PC-3 (cell line): Measurements from ENCODE around the gene LPIN1. TPM values are rescaled to one million over a fixed set of nuclear protein-coding genes. Genes with fewer than 3 reads are reported as not detected.

ENCODE experiments used
- ATAC-seq: fragments of 200-7000 bp; cut with Tn5 transposase; 2 replicates; pipeline ENCODE4 v1.9.1; 2020; ENCODE audit warnings: mild to moderate bottlenecking, moderate library complexity
- BruUV-seq: library from RNA; stranded (reverse); fragments of 400-500 nt; replicated peaks from 2 replicates; lab custom pipeline; 2021; lab: Mats Ljungman, UMichigan
- CTCF ChIA-PET: fragments of 300-600 bp; sonication (Branson Sonifier 250); formaldehyde crosslinking; loops from one replicate; lab custom pipeline; 2022; ENCODE audit warnings: antibody characterized with exemption; lab: Charles Lee
- POLR2A ChIA-PET: fragments of 300-600 bp; sonication (Branson Sonifier 250); formaldehyde crosslinking; loops from one replicate; lab custom pipeline; 2022; ENCODE audit warnings: antibody characterized with exemption; ENCODE audit not compliant: unreplicated experiment; lab: Charles Lee
- DNase-seq: peaks from one replicate; pipeline ENCODE4 v3.0.0-alpha.2; 2015
- H2AFZ ChIP-seq: fragments of 300-600 bp; sonication (generic); 2 replicates; pipeline ENCODE4 v1.6.0; 2016; ENCODE audit warnings: antibody characterized with exemption, low read length
- H3F3A ChIP-seq: fragments of 300-600 bp; sonication (generic); one replicate; pipeline ENCODE4 v1.6.0; 2017; ENCODE audit warnings: antibody characterized with exemption, low read length, control low read depth, mild to moderate bottlenecking; ENCODE audit not compliant: unreplicated experiment
- H3K27ac ChIP-seq: fragments of 300-600 bp; sonication (generic); 2 replicates; pipeline ENCODE4 v1.5.1; 2016; ENCODE audit warnings: mild to moderate bottlenecking, low read length
- H3K27me3 ChIP-seq: fragments of 300-600 bp; sonication (generic); 2 replicates; pipeline ENCODE4 v1.6.1; 2016; ENCODE audit warnings: low read length, mixed read lengths
- H3K36me3 ChIP-seq: fragments of 300-600 bp; sonication (generic); 2 replicates; pipeline ENCODE4 v1.6.1; 2016; ENCODE audit warnings: low read depth, mixed run types, low read length, mixed read lengths
- H3K4me1 ChIP-seq: fragments of 300-600 bp; sonication (generic); 2 replicates; pipeline ENCODE4 v1.5.1; 2016; ENCODE audit warnings: low read length; ENCODE audit not compliant: insufficient read depth
- H3K4me2 ChIP-seq: fragments of 300-600 bp; sonication (generic); 2 replicates; pipeline ENCODE4 v1.6.0; 2016; ENCODE audit warnings: low read length
- H3K4me3 ChIP-seq: fragments of 300-600 bp; sonication (generic); 2 replicates; pipeline ENCODE4 v1.5.1; 2016; ENCODE audit warnings: mild to moderate bottlenecking, low read length, mixed read lengths
- H3K79me2 ChIP-seq: fragments of 300-600 bp; sonication (generic); 2 replicates; pipeline ENCODE4 v1.6.1; 2017; ENCODE audit warnings: low read length, mixed read lengths
- H3K9ac ChIP-seq: fragments of 300-600 bp; sonication (generic); 2 replicates; pipeline ENCODE4 v1.6.0; 2016; ENCODE audit warnings: mild to moderate bottlenecking, low read length
- H3K9me2 ChIP-seq: fragments of 300-600 bp; sonication (generic); replicated peaks from 2 replicates; pipeline ENCODE4 v1.6.1; 2016; ENCODE audit warnings: mixed run types, low read length, mixed read lengths
- H3K9me3 ChIP-seq: fragments of 300-600 bp; sonication (generic); 2 replicates; pipeline ENCODE4 v1.6.1; 2016; ENCODE audit warnings: low read length, mixed read lengths
- H4K20me1 ChIP-seq: fragments of 300-600 bp; sonication (generic); 2 replicates; pipeline ENCODE4 v1.6.1; 2016; ENCODE audit warnings: low read length, mixed read lengths
- EZH2 ChIP-seq: fragments of 300-600 bp; sonication (generic); IDR thresholded peaks from one replicate; pipeline ENCODE4 v1.6.1; 2017; ENCODE audit warnings: antibody characterized with exemption, mild to moderate bottlenecking, low read length; ENCODE audit not compliant: unreplicated experiment
- EZH2phosphoT487 ChIP-seq: fragments of 300-600 bp; sonication (generic); IDR thresholded peaks from 2 replicates; pipeline ENCODE4 v1.6.1; 2018; ENCODE audit warnings: mild to moderate bottlenecking, antibody characterized with exemption, low read length, borderline replicate concordance
- intact Hi-C: fragments of 100-400 bp; cut with micrococcal nuclease; formaldehyde crosslinking; loops from 2 replicates; pipeline ENCODE4 v1.9.0; 2023
- total RNA-seq: library from RNA; depleted of rRNA; stranded (reverse); fragments of >200 nt; gene quantifications from 2 replicates; pipeline ENCODE4 v1.2.3, GENCODE V29; 2014
- TF ChIP-seq, protein P1 (sequence below): fragments of 300-600 bp; sonication (generic); conservative IDR thresholded peaks from 2 replicates; pipeline ENCODE4 v1.5.1; 2017; ENCODE audit warnings: antibody characterized with exemption, low read depth, mild to moderate bottlenecking, low read length

Gene LPIN1
- total RNA-seq, 1 experiment from 2014 or later = 40.9 TPM

DNA sequence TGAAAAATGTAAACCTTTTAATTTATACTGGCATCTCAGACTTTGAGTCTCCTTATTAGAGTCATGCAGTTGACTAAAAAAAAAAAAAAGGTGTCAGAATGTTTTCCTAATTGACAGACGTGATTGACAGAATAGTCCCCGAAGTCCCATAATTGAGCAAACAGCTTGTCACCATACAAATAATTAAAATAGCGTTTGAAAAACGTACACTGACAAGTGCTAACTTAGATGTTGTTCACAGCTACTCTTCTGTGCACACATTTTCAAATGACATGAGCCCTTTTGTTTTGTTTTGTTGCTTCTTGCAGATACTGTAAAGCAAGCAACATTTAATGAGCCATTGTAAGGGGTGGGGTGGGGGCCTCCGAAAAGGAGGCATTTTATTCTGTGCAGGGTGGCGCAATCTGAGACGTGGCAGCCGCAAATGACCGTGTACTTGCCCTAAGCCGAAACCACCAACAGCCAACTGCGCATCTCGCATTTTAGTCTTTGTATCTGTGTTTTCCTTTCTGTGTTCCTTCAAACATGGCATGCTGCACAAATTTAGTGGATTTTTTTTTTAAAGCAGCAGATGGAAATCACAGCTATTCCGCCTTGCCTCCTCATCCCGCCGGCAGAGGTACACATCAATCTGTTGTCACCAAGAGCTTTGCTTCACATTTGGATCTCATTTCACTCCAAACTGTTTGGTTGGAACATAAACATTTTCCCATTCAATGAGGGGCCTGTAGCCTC is 52.4 kb downstream of the LPIN1 start:
- no peak overlapping the region for H3K4me2 ChIP-seq
- ChIA-PET POLR2A (no interaction called here), CTCF (no interaction called here)
- ATAC-seq (no peak), DNase-seq (no peak)
- H3K79me2 ChIP-seq = no peaks in the 10 kb centered on the region
- no peaks in the 10 kb centered on the region for H3F3A ChIP-seq
- peaks cover 55% of the 10 kb centered on the region for H3K36me3 ChIP-seq
- no peaks in the 10 kb centered on the region for H3K27me3 ChIP-seq
- TF ChIP-seq, protein P1, sequence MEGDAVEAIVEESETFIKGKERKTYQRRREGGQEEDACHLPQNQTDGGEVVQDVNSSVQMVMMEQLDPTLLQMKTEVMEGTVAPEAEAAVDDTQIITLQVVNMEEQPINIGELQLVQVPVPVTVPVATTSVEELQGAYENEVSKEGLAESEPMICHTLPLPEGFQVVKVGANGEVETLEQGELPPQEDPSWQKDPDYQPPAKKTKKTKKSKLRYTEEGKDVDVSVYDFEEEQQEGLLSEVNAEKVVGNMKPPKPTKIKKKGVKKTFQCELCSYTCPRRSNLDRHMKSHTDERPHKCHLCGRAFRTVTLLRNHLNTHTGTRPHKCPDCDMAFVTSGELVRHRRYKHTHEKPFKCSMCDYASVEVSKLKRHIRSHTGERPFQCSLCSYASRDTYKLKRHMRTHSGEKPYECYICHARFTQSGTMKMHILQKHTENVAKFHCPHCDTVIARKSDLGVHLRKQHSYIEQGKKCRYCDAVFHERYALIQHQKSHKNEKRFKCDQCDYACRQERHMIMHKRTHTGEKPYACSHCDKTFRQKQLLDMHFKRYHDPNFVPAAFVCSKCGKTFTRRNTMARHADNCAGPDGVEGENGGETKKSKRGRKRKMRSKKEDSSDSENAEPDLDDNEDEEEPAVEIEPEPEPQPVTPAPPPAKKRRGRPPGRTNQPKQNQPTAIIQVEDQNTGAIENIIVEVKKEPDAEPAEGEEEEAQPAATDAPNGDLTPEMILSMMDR = no peak
- TF ChIP-seq EZH2 (no peak), EZH2phosphoT487 (no peak)
- H3K9me2 ChIP-seq = no peaks in the 10 kb centered on the region
- no peaks in the 10 kb centered on the region for H4K20me1 ChIP-seq
- H3K9me3 ChIP-seq = no peaks in the 10 kb centered on the region
- no peak overlapping the region for H2AFZ ChIP-seq
- no peak overlapping the region for H3K9ac ChIP-seq
- H3K4me3 ChIP-seq = no peak overlapping the region
- intact Hi-C loops = no loop called here
- no peak overlapping the region for H3K27ac ChIP-seq
- no peaks in the 10 kb centered on the region for H3K4me1 ChIP-seq
- BruUV-seq = no TSS peak

DNA sequence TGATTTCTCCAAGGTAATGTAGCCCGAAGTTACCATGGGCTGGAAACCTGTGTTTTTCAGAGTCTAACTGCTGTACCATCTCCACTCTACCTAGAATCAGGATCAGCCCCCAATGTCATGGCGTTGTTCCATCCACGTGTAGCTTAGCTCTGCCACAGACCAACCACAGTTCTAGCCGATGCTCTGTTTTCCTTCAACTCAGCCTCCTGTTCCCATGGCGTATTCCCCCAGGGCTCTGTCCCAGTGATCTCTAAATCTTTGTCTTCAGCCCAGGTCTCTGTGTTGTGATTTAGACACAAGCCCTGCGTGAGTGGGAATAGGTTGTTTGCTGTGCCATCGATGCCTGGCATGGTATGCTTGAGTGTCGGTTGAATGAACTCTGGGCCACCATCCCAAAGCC is 53.4 kb downstream of the LPIN1 start:
- DNase-seq (no peak), ATAC-seq (no peak)
- Histone ChIP-seq H3K4me1 (no peaks in the 10 kb centered on the region), H3K9ac (no peak overlapping the region), H3K9me3 (no peaks in the 10 kb centered on the region), H4K20me1 (no peaks in the 10 kb centered on the region), H3K36me3 (peaks cover 57% of the 10 kb centered on the region; the same call in 1 of the 2 replicates), H3K9me2 (no peaks in the 10 kb centered on the region), H3K27me3 (no peaks in the 10 kb centered on the region), H3F3A (no peaks in the 10 kb centered on the region), H3K4me3 (no peak overlapping the region), H3K4me2 (no peak overlapping the region), H2AFZ (no peak overlapping the region), H3K79me2 (no peaks in the 10 kb centered on the region), H3K27ac (no peak overlapping the region)
- intact Hi-C loops = no loop called here
- POLR2A ChIA-PET = no interaction called here
- no TSS peak for BruUV-seq
- TF ChIP-seq EZH2phosphoT487 = no peak
- no peak for TF ChIP-seq EZH2
- TF ChIP-seq, protein P1 = no peak
- CTCF ChIA-PET = no interaction called here

DNA sequence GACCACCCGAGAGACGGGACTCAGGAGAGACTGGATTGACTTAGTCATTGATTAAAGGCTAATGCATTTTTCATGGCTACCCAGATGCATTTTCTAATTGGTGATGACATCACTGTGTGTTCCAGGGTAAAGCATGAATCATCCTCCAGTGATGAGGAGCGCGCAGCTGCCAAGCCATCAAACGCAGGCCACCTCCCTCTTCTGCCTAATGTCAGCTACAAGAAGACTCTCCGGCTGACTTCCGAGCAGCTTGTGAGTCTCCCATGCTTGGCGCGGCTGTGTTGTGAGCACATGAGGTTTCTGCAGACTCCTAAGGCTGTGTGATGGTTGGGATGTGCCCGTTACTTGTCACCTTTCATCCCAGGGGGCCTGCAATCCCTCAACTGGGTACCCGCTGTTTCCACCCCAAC is 56.4 kb downstream of the LPIN1 start:
- Histone ChIP-seq H3F3A (no peaks in the 10 kb centered on the region), H3K79me2 (no peaks in the 10 kb centered on the region), H4K20me1 (no peaks in the 10 kb centered on the region), H3K27ac (no peak overlapping the region), H2AFZ (no peak overlapping the region), H3K27me3 (no peaks in the 10 kb centered on the region), H3K9me2 (no peaks in the 10 kb centered on the region), H3K4me2 (no peak overlapping the region), H3K9me3 (no peaks in the 10 kb centered on the region), H3K36me3 (peaks cover 56% of the 10 kb centered on the region), H3K4me1 (no peaks in the 10 kb centered on the region), H3K9ac (no peak overlapping the region), H3K4me3 (no peak overlapping the region)
- ChIA-PET CTCF (no interaction called here), POLR2A (no interaction called here)
- TF ChIP-seq, protein P1 = no peak
- TF ChIP-seq EZH2phosphoT487 (no peak), EZH2 (no peak)
- BruUV-seq = no TSS peak
- intact Hi-C loops = no loop called here
- ATAC-seq (no peak), DNase-seq (no peak)
